Lower lobe of right lung (tissue), 2 donors: ENCODE measurements around the gene YWHAB. TPM values are rescaled to one million over a fixed set of nuclear protein-coding genes. Genes with fewer than 3 reads are reported as not detected.

Experiments
- ATAC-seq, 2 donors: fragments of 200-7000 bp; cut with Tn5 transposase; one replicate each; pipeline ENCODE4 v1.9.1; 2020 to 2022; ENCODE audit warnings: mild to moderate bottlenecking in 2 of 2, moderate library complexity in 2 of 2
- DNase-seq: peaks from one replicate; pipeline ENCODE4 v3.0.0-alpha.2; 2020
- H3K27ac ChIP-seq: fragments of 200-600 bp; one replicate; pipeline ENCODE4 v1.8.0; 2022
- H3K27me3 ChIP-seq: fragments of 200-600 bp; one replicate; pipeline ENCODE4 v1.8.0; 2022; ENCODE audit warnings: low read depth
- H3K36me3 ChIP-seq: fragments of 200-600 bp; one replicate; pipeline ENCODE4 v1.8.0; 2022; ENCODE audit warnings: mild to moderate bottlenecking
- H3K4me1 ChIP-seq: fragments of 200-600 bp; one replicate; pipeline ENCODE4 v1.8.0; 2022
- H3K4me3 ChIP-seq: fragments of 200-600 bp; one replicate; pipeline ENCODE4 v1.8.0; 2022; ENCODE audit warnings: mild to moderate bottlenecking
- H3K9me3 ChIP-seq: fragments of 200-600 bp; one replicate; pipeline ENCODE4 v1.8.0; 2022
- intact Hi-C: fragments of 100-400 bp; cut with DNase I; formaldehyde crosslinking; loops from one replicate; pipeline ENCODE4 v1.11.0; 2022
- total RNA-seq: library from RNA; stranded (reverse); fragmentation: NEBNext Ultra II Directional; extraction: Animal tissue kit (Norgen Biotek cat#: 25700); gene quantifications from one replicate; pipeline ENCODE4 v1.2.1, GENCODE V29; 2021
- TF ChIP-seq, protein P1 (sequence below): fragments of 200-600 bp; IDR thresholded peaks from one replicate; pipeline ENCODE4 v1.8.0; 2022; ENCODE audit warnings: antibody characterized with exemption, mild to moderate bottlenecking
- donor health status: DM: no; HTN: yes; CAD: no; lungs with severe emphysema.

The YWHAB gene
- total RNA-seq, 1 donor from 2014 or later = 193 TPM

DNA sequence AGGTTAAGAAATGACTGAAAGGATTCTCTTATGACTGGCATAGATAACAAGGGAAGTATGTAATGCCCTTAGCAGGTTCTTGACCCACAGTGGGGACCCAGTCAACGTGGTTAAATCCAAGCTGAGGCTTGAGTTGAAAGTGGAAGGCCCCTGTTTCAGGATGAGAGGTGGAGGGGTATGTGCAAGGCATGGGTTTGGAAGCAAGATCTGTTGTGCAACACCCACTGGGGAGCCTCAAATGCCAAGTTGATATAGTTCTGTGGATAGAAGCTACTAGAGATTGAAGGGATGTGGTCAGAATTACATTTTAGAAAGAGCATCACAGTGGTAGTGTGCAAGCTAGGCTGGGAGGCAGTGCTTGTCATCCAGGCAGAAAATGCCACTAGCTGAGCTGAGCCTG is 29.4 kb downstream of the YWHAB start:
- Histone ChIP-seq H3K36me3 (peaks cover 15% of the 10 kb centered on the region), H3K27me3 (no peaks in the 10 kb centered on the region), H3K4me3 (no peak overlapping the region), H3K4me1 (peaks cover 17% of the 10 kb centered on the region), H3K9me3 (no peaks in the 10 kb centered on the region), H3K27ac (no peak overlapping the region)
- TF ChIP-seq, protein P1, sequence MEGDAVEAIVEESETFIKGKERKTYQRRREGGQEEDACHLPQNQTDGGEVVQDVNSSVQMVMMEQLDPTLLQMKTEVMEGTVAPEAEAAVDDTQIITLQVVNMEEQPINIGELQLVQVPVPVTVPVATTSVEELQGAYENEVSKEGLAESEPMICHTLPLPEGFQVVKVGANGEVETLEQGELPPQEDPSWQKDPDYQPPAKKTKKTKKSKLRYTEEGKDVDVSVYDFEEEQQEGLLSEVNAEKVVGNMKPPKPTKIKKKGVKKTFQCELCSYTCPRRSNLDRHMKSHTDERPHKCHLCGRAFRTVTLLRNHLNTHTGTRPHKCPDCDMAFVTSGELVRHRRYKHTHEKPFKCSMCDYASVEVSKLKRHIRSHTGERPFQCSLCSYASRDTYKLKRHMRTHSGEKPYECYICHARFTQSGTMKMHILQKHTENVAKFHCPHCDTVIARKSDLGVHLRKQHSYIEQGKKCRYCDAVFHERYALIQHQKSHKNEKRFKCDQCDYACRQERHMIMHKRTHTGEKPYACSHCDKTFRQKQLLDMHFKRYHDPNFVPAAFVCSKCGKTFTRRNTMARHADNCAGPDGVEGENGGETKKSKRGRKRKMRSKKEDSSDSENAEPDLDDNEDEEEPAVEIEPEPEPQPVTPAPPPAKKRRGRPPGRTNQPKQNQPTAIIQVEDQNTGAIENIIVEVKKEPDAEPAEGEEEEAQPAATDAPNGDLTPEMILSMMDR = no peak
- intact Hi-C loops = no loop called here
- no peak for ATAC-seq
- DNase-seq = no peak

DNA sequence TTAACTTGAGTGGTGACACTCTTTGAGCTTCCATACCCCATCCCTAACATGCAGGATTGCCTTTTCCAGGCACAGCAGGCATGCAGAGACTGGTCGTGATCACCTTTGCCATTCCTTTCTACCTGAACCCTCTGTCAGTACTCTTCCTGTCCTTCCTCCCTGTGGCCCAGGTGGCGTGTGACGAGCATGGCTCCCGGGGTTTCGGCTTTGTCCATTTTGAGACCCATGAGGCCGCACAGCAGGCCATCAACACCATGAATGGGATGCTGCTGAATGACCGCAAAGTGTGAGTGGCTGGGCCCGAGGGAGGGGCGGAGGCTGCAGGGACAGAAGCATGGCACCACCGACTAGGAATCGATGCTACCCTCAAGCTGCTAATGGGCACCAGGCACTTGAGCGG is 31.1 kb downstream of the YWHAB start:
- ATAC-seq = no peak
- no peak for DNase-seq
- intact Hi-C loops = no loop called here
- H3K4me3 ChIP-seq = no peak overlapping the region
- H3K9me3 ChIP-seq = no peaks in the 10 kb centered on the region
- no peak overlapping the region for H3K27ac ChIP-seq
- H3K4me1 ChIP-seq = peaks cover 3% of the 10 kb centered on the region
- no peaks in the 10 kb centered on the region for H3K27me3 ChIP-seq
- TF ChIP-seq, protein P1 = no peak
- H3K36me3 ChIP-seq = peaks cover 15% of the 10 kb centered on the region

DNA sequence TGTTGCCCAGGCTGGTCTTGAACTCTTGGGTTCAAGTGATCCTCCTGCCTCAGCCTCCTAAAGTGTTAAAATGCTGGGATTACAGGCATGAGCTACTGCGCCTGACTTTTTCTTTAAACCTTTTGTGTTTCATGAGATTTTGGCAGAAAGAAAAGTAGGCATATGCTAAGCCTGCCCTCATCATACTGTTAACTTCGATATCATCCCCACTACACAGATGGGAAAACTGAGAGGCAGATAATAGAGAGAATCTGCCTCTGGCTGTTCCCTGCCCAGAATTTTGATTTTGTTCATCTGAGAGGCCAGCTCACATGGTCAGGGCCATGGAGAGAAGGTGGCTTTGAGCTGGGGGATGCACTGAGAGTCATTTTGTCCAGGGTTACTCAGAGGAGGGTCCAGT is 31.9 kb downstream of the YWHAB start:
- no peak for DNase-seq
- H3K27me3 ChIP-seq = no peaks in the 10 kb centered on the region
- TF ChIP-seq, protein P1 = no peak
- intact Hi-C loops = no loop called here
- no peak overlapping the region for H3K27ac ChIP-seq
- ATAC-seq = no peak
- peaks cover 15% of the 10 kb centered on the region for H3K36me3 ChIP-seq
- no peaks in the 10 kb centered on the region for H3K9me3 ChIP-seq
- H3K4me1 ChIP-seq = no peaks in the 10 kb centered on the region
- no peak overlapping the region for H3K4me3 ChIP-seq

DNA sequence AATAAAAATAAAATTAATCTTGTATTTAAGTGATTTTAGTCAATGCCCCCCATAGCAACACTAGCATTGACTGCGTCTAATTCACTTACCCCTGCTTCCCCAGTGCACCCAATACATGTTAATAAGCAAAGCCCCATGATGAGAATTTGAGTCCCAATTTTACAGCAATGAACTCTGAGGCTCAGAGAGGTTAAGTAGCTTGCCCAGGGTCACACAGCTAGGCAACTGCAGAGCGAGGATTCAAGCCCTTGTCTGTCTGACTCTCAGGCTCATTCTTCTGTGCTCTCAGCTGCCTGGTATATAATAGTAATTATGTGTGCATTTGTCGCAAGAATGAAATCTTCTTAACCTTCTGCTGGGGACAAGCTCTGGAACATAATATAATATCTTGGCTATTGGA is 32.8 kb downstream of the YWHAB start:
- Histone ChIP-seq H3K4me1 (no peaks in the 10 kb centered on the region), H3K4me3 (no peak overlapping the region), H3K9me3 (no peaks in the 10 kb centered on the region), H3K27ac (no peak overlapping the region), H3K27me3 (no peaks in the 10 kb centered on the region), H3K36me3 (peaks cover 11% of the 10 kb centered on the region)
- DNase-seq (no peak), ATAC-seq (no peak)
- TF ChIP-seq, protein P1 = no peak
- intact Hi-C loops = no loop called here

DNA sequence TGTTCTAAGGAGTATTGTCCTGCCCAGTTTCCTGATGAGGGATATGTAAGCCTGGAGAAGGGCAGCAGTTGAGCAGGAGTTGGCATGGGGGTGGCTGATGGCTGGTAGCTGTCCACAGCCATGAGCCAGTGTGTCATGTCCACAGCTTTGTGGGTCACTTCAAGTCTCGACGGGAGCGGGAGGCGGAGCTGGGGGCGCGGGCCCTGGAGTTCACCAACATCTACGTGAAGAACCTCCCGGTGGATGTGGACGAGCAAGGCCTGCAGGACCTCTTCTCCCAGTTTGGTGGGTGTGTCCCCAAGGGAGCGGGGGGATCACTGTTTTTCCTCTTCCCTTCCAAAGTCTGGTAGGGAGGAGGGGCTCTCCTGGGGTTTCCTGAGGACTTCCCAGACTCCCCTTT is 33.3 kb downstream of the YWHAB start:
- Histone ChIP-seq H3K4me3 (no peak overlapping the region), H3K9me3 (no peaks in the 10 kb centered on the region), H3K27ac (no peak overlapping the region), H3K27me3 (no peaks in the 10 kb centered on the region), H3K4me1 (no peaks in the 10 kb centered on the region), H3K36me3 (peaks cover 7% of the 10 kb centered on the region)
- intact Hi-C loops = no loop called here
- ATAC-seq (no peak), DNase-seq (no peak)
- TF ChIP-seq, protein P1 = no peak

DNA sequence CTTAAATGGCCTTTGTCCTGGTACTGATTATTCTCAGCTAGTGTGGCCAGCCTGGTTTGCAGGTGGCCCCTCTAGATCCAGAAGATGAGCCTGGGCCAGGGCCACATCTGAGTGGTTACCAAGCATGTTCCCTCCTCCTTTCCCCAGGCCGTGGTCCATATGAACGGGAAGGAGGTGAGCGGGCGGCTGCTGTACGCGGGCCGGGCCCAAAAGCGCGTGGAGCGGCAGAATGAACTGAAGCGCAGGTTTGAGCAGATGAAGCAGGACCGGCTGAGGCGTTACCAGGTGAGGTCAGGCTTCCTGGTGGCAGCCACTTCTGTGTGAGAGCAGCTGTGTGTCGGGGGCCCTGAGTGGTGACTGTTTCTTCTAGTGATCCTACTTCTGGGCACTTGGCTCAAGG is 35.9 kb downstream of the YWHAB start:
- Histone ChIP-seq H3K9me3 (no peaks in the 10 kb centered on the region), H3K36me3 (peaks cover 13% of the 10 kb centered on the region), H3K4me1 (no peaks in the 10 kb centered on the region), H3K27ac (no peak overlapping the region), H3K27me3 (no peaks in the 10 kb centered on the region), H3K4me3 (no peak overlapping the region)
- intact Hi-C loops = no loop called here
- ATAC-seq (no peak), DNase-seq (no peak)
- TF ChIP-seq, protein P1 = no peak
